ENCODE results near the gene RRAS. TPM values are rescaled to one million over a fixed set of nuclear protein-coding genes. Genes with fewer than 3 reads are reported as not detected.

Gene RRAS
- total RNA-seq, 8 experiments from 2014 or later: 0.79 to 35.2 (median 7.5) TPM

GRCh38 chr19:49601482-49602038 lies 38.4 kb downstream of the RRAS start:
- H3K4me3 ChIP-seq: no peak overlapping the region
- no peaks in the 10 kb centered on the region for H3K4me1 ChIP-seq (replicated peaks in 1 of 2)
- peak in 1 of 8 experiments; percentile 19 for ATAC-seq (replicated peaks in 6 of 8)
- in situ Hi-C loops (cut with MboI; ENCODE audit: low pct_unique_long_range_greater_than_20kb in 2 of 9, low sequenced_read_pairs in 9 of 9, unreplicated experiment in 9 of 9): no loop called here
- H3K27ac ChIP-seq: no peak overlapping the region
- WGBS, 10 experiments: 90% methylated on average over 14 of the region's 38 CpGs; no CpG with 5 or more reads in 9 of the 10 experiments

- Histone ChIP-seq H3K4me1 (replicated peaks in 1 of 2) (no peaks in the 10 kb centered on the region), H3K27ac (no peak overlapping the region), H3K4me3 (no peak overlapping the region)
- no peak for ATAC-seq (replicated peaks in 6 of 8)
- in situ Hi-C loops (cut with MboI; ENCODE audit: low pct_unique_long_range_greater_than_20kb in 2 of 9, low sequenced_read_pairs in 9 of 9, unreplicated experiment in 9 of 9): no loop called here
- WGBS, 10 experiments: 83 to 100% (median 95%) methylated on average over 1 to 4 of the region's 26 CpGs; no CpG with 5 or more reads in 7 of the 10 experiments
Measured at GRCh38 chr19:49599378-49600295, 40.3 kb downstream of the RRAS start.

GRCh38 chr19:49597703-49597974 lies 42.3 kb downstream of the RRAS start:
- Histone ChIP-seq H3K27ac (no peak overlapping the region), H3K4me3 (no peak overlapping the region), H3K4me1 (replicated peaks in 1 of 2) (peaks cover 5 to 6% of the 10 kb centered on the region in 2 donors)
- WGBS, 10 experiments: 100% methylated on average over 1 to 2 of the region's 29 CpGs; no CpG with 5 or more reads in 8 of the 10 experiments
- in situ Hi-C loops (cut with MboI; ENCODE audit: low pct_unique_long_range_greater_than_20kb in 2 of 9, low sequenced_read_pairs in 9 of 9, unreplicated experiment in 9 of 9): no loop called here
- ATAC-seq (replicated peaks in 6 of 8): no peak

GRCh38 chr19:49596954-49597702 lies 42.8 kb downstream of the RRAS start:
- ATAC-seq (replicated peaks in 6 of 8): no peak
- no peak overlapping the region for H3K4me3 ChIP-seq
- H3K4me1 ChIP-seq (replicated peaks in 1 of 2): peaks cover 5 to 6% of the 10 kb centered on the region in 2 donors
- in situ Hi-C loops (cut with MboI; ENCODE audit: low pct_unique_long_range_greater_than_20kb in 2 of 9, low sequenced_read_pairs in 9 of 9, unreplicated experiment in 9 of 9): no loop called here
- WGBS, 10 experiments: 100% methylated on average over 3 to 6 of the region's 65 CpGs; no CpG with 5 or more reads in 8 of the 10 experiments
- H3K27ac ChIP-seq: no peak overlapping the region

GRCh38 chr19:49596407-49596806 lies 43.5 kb downstream of the RRAS start:
- Histone ChIP-seq H3K27ac (no peak overlapping the region), H3K4me3 (no peak overlapping the region), H3K4me1 (replicated peaks in 1 of 2) (peaks cover 5 to 6% of the 10 kb centered on the region in 2 donors)
- 100% methylated on average over 1 of the region's 15 CpGs; no CpG with 5 or more reads in 9 of the 10 experiments for WGBS, 10 experiments
- ATAC-seq (replicated peaks in 6 of 8): no peak
- in situ Hi-C loops (cut with MboI; ENCODE audit: low pct_unique_long_range_greater_than_20kb in 2 of 9, low sequenced_read_pairs in 9 of 9, unreplicated experiment in 9 of 9): no loop called here

- no peak overlapping the region for H3K4me3 ChIP-seq
- no peak overlapping the region for H3K27ac ChIP-seq
- in situ Hi-C loops (cut with MboI; ENCODE audit: low pct_unique_long_range_greater_than_20kb in 2 of 9, low sequenced_read_pairs in 9 of 9, unreplicated experiment in 9 of 9): no loop called here
- ATAC-seq (replicated peaks in 6 of 8): no peak
- WGBS, 10 experiments: 96% methylated on average over 4 of the region's 32 CpGs; no CpG with 5 or more reads in 9 of the 10 experiments
- peaks cover 5 to 6% of the 10 kb centered on the region in 2 donors for H3K4me1 ChIP-seq (replicated peaks in 1 of 2)
Measured at GRCh38 chr19:49595819-49596404, 44.0 kb downstream of the RRAS start.

GRCh38 chr19:49594993-49595818 lies 44.7 kb downstream of the RRAS start:
- WGBS, 10 experiments: no CpG with 5 or more reads among the region's 35 CpGs
- H3K4me1 ChIP-seq (replicated peaks in 1 of 2): peaks cover 5 to 6% of the 10 kb centered on the region in 2 donors
- ATAC-seq (replicated peaks in 6 of 8): no peak
- no peak overlapping the region for H3K4me3 ChIP-seq
- H3K27ac ChIP-seq: no peak overlapping the region
- in situ Hi-C loops (cut with MboI; ENCODE audit: low pct_unique_long_range_greater_than_20kb in 2 of 9, low sequenced_read_pairs in 9 of 9, unreplicated experiment in 9 of 9): no loop called here

GRCh38 chr19:49594157-49594992 lies 45.6 kb downstream of the RRAS start:
- 80 to 100% (median 98%) methylated on average over 1 to 13 of the region's 35 CpGs; no CpG with 5 or more reads in 2 of the 10 experiments for WGBS, 10 experiments
- H3K27ac ChIP-seq: peak overlapping the region in 1 of 2 donors; percentile 50
- H3K4me1 ChIP-seq (replicated peaks in 1 of 2): peaks cover 6 to 7% of the 10 kb centered on the region in 2 donors
- no peak for ATAC-seq (replicated peaks in 6 of 8)
- in situ Hi-C loops (cut with MboI; ENCODE audit: low pct_unique_long_range_greater_than_20kb in 2 of 9, low sequenced_read_pairs in 9 of 9, unreplicated experiment in 9 of 9): no loop called here
- H3K4me3 ChIP-seq: no peak overlapping the region

GRCh38 chr19:49593233-49594113 lies 46.5 kb downstream of the RRAS start:
- peak; percentile 48 to 67 (median 62) for ATAC-seq (replicated peaks in 6 of 8)
- peak overlapping the region; percentile 25 to 50 for H3K27ac ChIP-seq
- WGBS, 10 experiments: 28 to 75% (median 61%) methylated on average over 1 to 3 of the region's 27 CpGs; no CpG with 5 or more reads in 2 of the 10 experiments
- peak overlapping the region; percentile 65 to 98 (median 97) for H3K4me3 ChIP-seq
- in situ Hi-C loops (cut with MboI; ENCODE audit: low pct_unique_long_range_greater_than_20kb in 2 of 9, low sequenced_read_pairs in 9 of 9, unreplicated experiment in 9 of 9): no loop called here
- H3K4me1 ChIP-seq (replicated peaks in 1 of 2): peaks cover 6 to 7% of the 10 kb centered on the region in 2 donors

- WGBS, 10 experiments: 0 to 10% (median 0%) methylated on average over 2 to 5 of the region's 28 CpGs; no CpG with 5 or more reads in 4 of the 10 experiments
- in situ Hi-C loops (cut with MboI; ENCODE audit: low pct_unique_long_range_greater_than_20kb in 2 of 9, low sequenced_read_pairs in 9 of 9, unreplicated experiment in 9 of 9): no loop called here
- Histone ChIP-seq H3K4me1 (replicated peaks in 1 of 2) (peaks cover 6 to 7% of the 10 kb centered on the region in 2 donors), H3K27ac (peak overlapping the region; percentile 25 to 30), H3K4me3 (peak overlapping the region; percentile 65 to 98 (median 97))
- ATAC-seq (replicated peaks in 6 of 8): no peak
Measured at GRCh38 chr19:49592486-49593232, 47.3 kb downstream of the RRAS start.
